Sigmoid colon (tissue), 4 donors: ENCODE results near the gene RAB8A.

ENCODE experiments used
- EP300 ChIP-seq, 4 donors: sonication (generic); formaldehyde crosslinking; IDR thresholded peaks; one replicate each; pipeline ENCODE4 v1.6.1; 2017; ENCODE audit warnings: antibody characterized with exemption in 4 of 4
- POLR2A ChIP-seq, 2 donors: fragments of 450-650 bp; IDR thresholded peaks; one replicate each; pipeline ENCODE4 v1.6.1; 2016; ENCODE audit warnings: antibody characterized with exemption in 2 of 2, mild to moderate bottlenecking in 2 of 2, moderate library complexity in 2 of 2
- TF ChIP-seq, protein P1 (sequence below), 4 experiments: fragments of 450-650 bp in 3 of 4; fragments of 200-600 bp in 1 of 4; IDR thresholded peaks; one replicate each; pipeline ENCODE4 v1.5.1; 2016 to 2019; ENCODE audit warnings: antibody characterized with exemption in 4 of 4, mild to moderate bottlenecking in 3 of 4, moderate library complexity in 2 of 4

DNA sequence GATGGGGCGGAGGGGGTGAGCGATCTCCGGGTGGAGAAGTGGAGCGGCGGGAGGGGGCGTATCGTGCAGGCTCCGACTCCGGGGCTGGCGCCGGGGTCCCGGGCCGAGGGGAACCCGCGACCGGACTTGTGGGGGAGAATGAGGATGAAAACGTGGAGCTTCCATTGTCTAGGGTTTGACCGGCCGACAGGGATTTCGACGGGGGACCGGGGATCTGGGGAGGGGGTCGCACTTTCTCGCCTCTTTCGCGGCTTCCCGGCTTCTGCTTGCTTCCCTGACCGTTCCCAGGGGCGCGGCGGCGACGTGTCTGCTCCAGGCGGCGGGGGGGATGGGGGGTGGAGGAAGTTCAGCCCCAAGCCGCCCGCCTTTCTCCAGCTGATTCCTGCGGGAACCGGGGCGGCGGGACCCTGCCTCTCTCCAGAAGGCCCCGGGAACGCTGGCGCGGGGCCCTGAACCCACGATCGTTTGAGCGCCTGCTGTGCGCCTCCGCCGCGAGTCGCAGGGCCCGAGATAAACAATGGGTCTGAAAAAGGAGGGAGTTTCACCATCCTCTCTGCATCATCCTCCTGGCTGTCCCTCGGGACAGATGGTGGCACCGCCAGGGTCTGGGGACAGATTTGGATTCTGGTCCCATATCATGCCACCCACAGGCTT is 34.6 kb upstream of the RAB8A start:
- TF ChIP-seq POLR2A (IDR thresholded peaks at IDR 0.05) (no peak), EP300 (IDR thresholded peaks at IDR 0.05) (peak in 1 of 4 donors; percentile 37)
- TF ChIP-seq, protein P1, sequence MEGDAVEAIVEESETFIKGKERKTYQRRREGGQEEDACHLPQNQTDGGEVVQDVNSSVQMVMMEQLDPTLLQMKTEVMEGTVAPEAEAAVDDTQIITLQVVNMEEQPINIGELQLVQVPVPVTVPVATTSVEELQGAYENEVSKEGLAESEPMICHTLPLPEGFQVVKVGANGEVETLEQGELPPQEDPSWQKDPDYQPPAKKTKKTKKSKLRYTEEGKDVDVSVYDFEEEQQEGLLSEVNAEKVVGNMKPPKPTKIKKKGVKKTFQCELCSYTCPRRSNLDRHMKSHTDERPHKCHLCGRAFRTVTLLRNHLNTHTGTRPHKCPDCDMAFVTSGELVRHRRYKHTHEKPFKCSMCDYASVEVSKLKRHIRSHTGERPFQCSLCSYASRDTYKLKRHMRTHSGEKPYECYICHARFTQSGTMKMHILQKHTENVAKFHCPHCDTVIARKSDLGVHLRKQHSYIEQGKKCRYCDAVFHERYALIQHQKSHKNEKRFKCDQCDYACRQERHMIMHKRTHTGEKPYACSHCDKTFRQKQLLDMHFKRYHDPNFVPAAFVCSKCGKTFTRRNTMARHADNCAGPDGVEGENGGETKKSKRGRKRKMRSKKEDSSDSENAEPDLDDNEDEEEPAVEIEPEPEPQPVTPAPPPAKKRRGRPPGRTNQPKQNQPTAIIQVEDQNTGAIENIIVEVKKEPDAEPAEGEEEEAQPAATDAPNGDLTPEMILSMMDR (IDR thresholded peaks at IDR 0.05) = no peak
